ENCODE data around the gene GNA14.

The GNA14 gene

GRCh38 chr9:77474936-77475335 is 173.2 kb downstream of the GNA14 start:
- TF ChIP-seq CTCF (conservative IDR thresholded peaks at IDR 0.05; ENCODE audit: low read depth, low read length): no peak
- DNase-seq (ENCODE audit: low read depth): no peak
- no peak overlapping the region for H3K4me3 ChIP-seq (ENCODE audit: low read length)

GRCh38 chr9:77472646-77473045 is 175.5 kb downstream of the GNA14 start:
- TF ChIP-seq CTCF (conservative IDR thresholded peaks at IDR 0.05; ENCODE audit: low read depth, low read length): no peak
- no peak overlapping the region for H3K4me3 ChIP-seq (ENCODE audit: low read length)
- no peak for DNase-seq (ENCODE audit: low read depth)

GRCh38 chr9:77471572-77471971 is 176.6 kb downstream of the GNA14 start:
- no peak for TF ChIP-seq CTCF (conservative IDR thresholded peaks at IDR 0.05; ENCODE audit: low read depth, low read length)
- H3K4me3 ChIP-seq (ENCODE audit: low read length): no peak overlapping the region

GRCh38 chr9:77469515-77470231 is 178.4 kb downstream of the GNA14 start:
- no peak for TF ChIP-seq CTCF (conservative IDR thresholded peaks at IDR 0.05; ENCODE audit: low read depth, low read length)
- H3K4me3 ChIP-seq (ENCODE audit: low read length): no peak overlapping the region
- peak; percentile 51 for DNase-seq (ENCODE audit: low read depth)

More at GRCh38 chr9:77471572-77471971, 176.6 kb downstream of the GNA14 start:
- no peak for DNase-seq (ENCODE audit: low read depth)

GRCh38 chr9:77464661-77465060 is 183.5 kb downstream of the GNA14 start:
- no peak overlapping the region for H3K4me3 ChIP-seq (ENCODE audit: low read length)
- no peak for DNase-seq (ENCODE audit: low read depth)

GRCh38 chr9:77463151-77463550 is 185.0 kb downstream of the GNA14 start:
- no peak for DNase-seq (ENCODE audit: low read depth)
- H3K4me3 ChIP-seq (ENCODE audit: low read length): no peak overlapping the region
- no peak for TF ChIP-seq CTCF (conservative IDR thresholded peaks at IDR 0.05; ENCODE audit: low read depth, low read length)

More at GRCh38 chr9:77464661-77465060, 183.5 kb downstream of the GNA14 start:
- no peak for TF ChIP-seq CTCF (conservative IDR thresholded peaks at IDR 0.05; ENCODE audit: low read depth, low read length)

- H3K4me3 ChIP-seq (ENCODE audit: low read length): no peak overlapping the region
- no peak for DNase-seq (ENCODE audit: low read depth)
- no peak for TF ChIP-seq CTCF (conservative IDR thresholded peaks at IDR 0.05; ENCODE audit: low read depth, low read length)
Observed at GRCh38 chr9:77462066-77462465, 186.1 kb downstream of the GNA14 start.
